ENCODE measurements around the gene PCGF1. TPM values are rescaled to one million over a fixed set of nuclear protein-coding genes. Genes with fewer than 3 reads are reported as not detected.

Gene PCGF1
- total RNA-seq, 1 experiment from 2014 or later: 28.1 TPM

DNA sequence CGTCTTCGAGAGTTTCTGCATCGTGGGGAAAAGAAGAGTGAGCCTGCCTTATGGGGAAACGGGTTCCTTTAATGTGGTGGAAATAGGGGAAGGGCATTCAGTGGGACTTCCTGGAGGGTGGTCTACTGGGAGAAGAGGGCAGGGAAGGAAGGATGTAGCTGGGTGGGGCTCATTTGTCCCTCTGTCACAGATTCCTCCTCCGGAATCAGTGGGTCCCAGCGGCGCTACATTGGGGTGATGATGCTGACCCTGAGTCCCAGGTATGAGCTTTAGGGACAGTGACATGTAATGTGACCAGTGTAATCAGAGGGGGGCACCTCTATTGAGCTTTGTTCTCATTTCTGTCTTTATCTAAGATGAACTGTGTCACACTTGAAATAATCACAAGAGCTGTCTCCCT, 24.2 kb upstream of the PCGF1 start:
- Histone ChIP-seq H4K91ac (ENCODE audit: insufficient read length, low read depth, low read length) (no peak overlapping the region), H3K56ac (ENCODE audit: insufficient read length, low read depth, low read length) (no peak overlapping the region), H3K23ac (ENCODE audit: insufficient read length, low read depth, low read length) (no peak overlapping the region), H3K9me3 (ENCODE audit: control insufficient read depth, low read depth, low read length) (no peaks in the 10 kb centered on the region), H3K14ac (ENCODE audit: insufficient read depth, low read length) (no peak overlapping the region), H2BK20ac (ENCODE audit: low read depth, low read length, poor library complexity, severe bottlenecking) (no peak overlapping the region), H3K18ac (ENCODE audit: insufficient read length, low read depth, low read length) (no peak overlapping the region), H2BK5ac (ENCODE audit: insufficient read length, low read length) (no peak overlapping the region), H2BK120ac (ENCODE audit: low read depth, low read length, poor library complexity, severe bottlenecking) (no peak overlapping the region), H3K23me2 (ENCODE audit: insufficient read length, low read depth, low read length, poor library complexity, severe bottlenecking) (peaks cover 15% of the 10 kb centered on the region), H4K5ac (ENCODE audit: insufficient read length, low read depth, low read length) (no peak overlapping the region), H2AK5ac (ENCODE audit: insufficient read length, low read length) (no peak overlapping the region), H4K20me1 (ENCODE audit: control insufficient read depth, insufficient read depth, insufficient read length) (no peaks in the 10 kb centered on the region), H3K27me3 (ENCODE audit: insufficient read depth, low read length) (no peaks in the 10 kb centered on the region), H3K79me1 (ENCODE audit: insufficient read depth, low read depth, low read length, poor library complexity, severe bottlenecking) (peaks cover 4% of the 10 kb centered on the region), H3K9ac (ENCODE audit: extremely low read depth, insufficient read length, low read length) (no peak overlapping the region), H3K4me1 (ENCODE audit: insufficient read depth, low read length) (peaks cover 4% of the 10 kb centered on the region; the same call in 1 of the 2 replicates), H4K8ac (replicated peaks; ENCODE audit: insufficient read length, low read depth, low read length) (no peak overlapping the region), H3T11ph (ENCODE audit: low read length) (no peak overlapping the region), H2BK12ac (ENCODE audit: insufficient read length, low read depth, low read length) (no peak overlapping the region), H2AFZ (ENCODE audit: low read length) (no peak overlapping the region), H3K27ac (ENCODE audit: insufficient read length, low read depth, low read length) (no peak overlapping the region), H3K4ac (ENCODE audit: low read depth, low read length) (no peak overlapping the region), H3K79me2 (ENCODE audit: insufficient read depth, low read length) (peaks cover 4% of the 10 kb centered on the region; the same call in 1 of the 2 replicates), H2BK15ac (ENCODE audit: low read depth, low read length) (no peak overlapping the region), H3K4me2 (ENCODE audit: insufficient read depth, insufficient read length, low read length) (no peak overlapping the region)
- Mint-ChIP-seq H3K27ac (no peak overlapping the region), H3K36me3 (ENCODE audit: insufficient read depth in 1 of 3, low read depth in 3 of 3) (peaks cover 22 to 56% (median 40%) of the 10 kb centered on the region in 3 experiments), H3K27me3 (ENCODE audit: low read depth) (peaks cover 2% of the 10 kb centered on the region; the same call in 1 of the 2 replicates), H3K9me3 (no peaks in the 10 kb centered on the region; a peak in 1 of 5 replicates), H3K4me1 (peaks cover 14 to 17% of the 10 kb centered on the region in 2 experiments), H3K4me3 (peak overlapping the region in 1 of 2 experiments; percentile 9; a peak in 1 of 5 replicates)
- no peak for TF ChIP-seq CTCF (conservative IDR thresholded peaks at IDR 0.05)
- no peak for DNase-seq
- WGBS (ENCODE audit: extremely low coverage, insufficient read length, low lambda C conversion rate): no CpG with 5 or more reads among the region's 7 CpGs

Measured in H9 (cell line).